Liver (tissue), 9 donors: ENCODE measurements around the gene WNT8A. TPM values are rescaled to one million over a fixed set of nuclear protein-coding genes. Genes with fewer than 3 reads are reported as not detected.

Source experiments
- DNase-seq: peaks from one replicate; pipeline ENCODE4 v3.0.0-alpha.2; 2017; ENCODE audit warnings: low spot score
- H3K27ac ChIP-seq, 2 donors: one replicate each; pipeline ENCODE4 v1.7.0; 2013; ENCODE audit warnings: inconsistent platforms in 2 of 2, low read length in 2 of 2, control low read depth in 1 of 2, low read depth in 1 of 2, mild to moderate bottlenecking in 1 of 2
- H3K27me3 ChIP-seq, 4 donors: one replicate each; pipeline versions ENCODE4 v1.6.1 to v1.7.0; 2013; ENCODE audit warnings: low read length in 3 of 4, inconsistent platforms in 1 of 4, mild to moderate bottlenecking in 1 of 4, moderate library complexity in 1 of 4; ENCODE audit not compliant: control insufficient read depth in 4 of 4, insufficient read depth in 4 of 4
- H3K36me3 ChIP-seq, 4 donors: one replicate each; pipeline versions ENCODE4 v1.6.1 to v1.7.0; 2013; ENCODE audit warnings: low read length in 3 of 4, mild to moderate bottlenecking in 3 of 4, low read depth in 1 of 4, moderate library complexity in 1 of 4; ENCODE audit not compliant: control insufficient read depth in 4 of 4, insufficient read depth in 3 of 4
- H3K4me1 ChIP-seq, 4 donors: one replicate each; pipeline versions ENCODE4 v1.6.1 to v1.7.0; 2013; ENCODE audit warnings: low read length in 3 of 4, mild to moderate bottlenecking in 3 of 4, moderate library complexity in 1 of 4; ENCODE audit not compliant: control insufficient read depth in 4 of 4, insufficient read depth in 4 of 4
- H3K4me3 ChIP-seq, 3 donors: one replicate each; pipeline versions ENCODE4 v1.6.1 to v1.7.0; 2013; ENCODE audit warnings: low read length in 3 of 3, control low read depth in 1 of 3, low read depth in 1 of 3, mild to moderate bottlenecking in 1 of 3
- H3K9ac ChIP-seq, 2 donors: one replicate each; pipeline ENCODE4 v1.7.0; 2013; ENCODE audit warnings: low read length in 2 of 2, mild to moderate bottlenecking in 2 of 2, moderate library complexity in 2 of 2, control low read depth in 1 of 2, low read depth in 1 of 2
- H3K9me3 ChIP-seq, 4 donors: one replicate each; pipeline versions ENCODE4 v1.6.1 to v1.7.0; 2013; ENCODE audit warnings: low read length in 3 of 4; ENCODE audit not compliant: control insufficient read depth in 4 of 4
- ATF3 ChIP-seq: IDR thresholded peaks from 2 replicates; pipeline ENCODE4 v1.6.1; 2016; ENCODE audit warnings: antibody characterized with exemption
- CTCF ChIP-seq: fragments of 150-350 bp; IDR thresholded peaks from 2 replicates; pipeline ENCODE4 v1.5.1; 2017; ENCODE audit warnings: improper control_type of control experiment, low read depth, low read length; ENCODE audit not compliant: missing input control
- EGR1 ChIP-seq, 2 donors: IDR thresholded peaks; 2 replicates each; pipeline ENCODE4 v1.6.1; 2016 to 2018; ENCODE audit warnings: antibody characterized with exemption in 2 of 2, low read depth in 2 of 2
- FOXA1 ChIP-seq: IDR thresholded peaks from 2 replicates; pipeline ENCODE4 v1.6.1; 2016; ENCODE audit warnings: antibody characterized with exemption
- FOXA2 ChIP-seq: IDR thresholded peaks from 2 replicates; pipeline ENCODE4 v1.6.1; 2016; ENCODE audit warnings: antibody characterized with exemption
- GABPA ChIP-seq, 2 donors: IDR thresholded peaks in 1 of 2; conservative IDR thresholded peaks in 1 of 2; 2 replicates each; pipeline ENCODE4 v1.6.1; 2016; ENCODE audit warnings: antibody characterized with exemption in 2 of 2, mild to moderate bottlenecking in 1 of 2, moderate library complexity in 1 of 2
- HNF4A ChIP-seq, 2 donors: conservative IDR thresholded peaks; 2 replicates each; pipeline ENCODE4 v1.6.1; 2016; ENCODE audit warnings: antibody characterized with exemption in 2 of 2, mild to moderate bottlenecking in 2 of 2
- HNF4G ChIP-seq: IDR thresholded peaks from 2 replicates; pipeline ENCODE4 v1.6.1; 2016; ENCODE audit warnings: antibody characterized with exemption
- JUND ChIP-seq, 2 donors: IDR thresholded peaks; 2 replicates each; pipeline ENCODE4 v1.6.1; 2016; ENCODE audit warnings: antibody characterized with exemption in 2 of 2
- NR2F2 ChIP-seq: IDR thresholded peaks from 2 replicates; pipeline ENCODE4 v1.6.1; 2016; ENCODE audit warnings: antibody characterized with exemption
- RAD21 ChIP-seq, 2 donors: IDR thresholded peaks; 2 replicates each; pipeline ENCODE4 v1.6.1; 2016; ENCODE audit warnings: antibody characterized with exemption in 2 of 2, mild to moderate bottlenecking in 2 of 2
- RXRA ChIP-seq, 2 donors: IDR thresholded peaks; 2 replicates each; pipeline ENCODE4 v1.6.1; 2017 to 2018; ENCODE audit warnings: antibody characterized with exemption in 2 of 2, mild to moderate bottlenecking in 1 of 2
- SP1 ChIP-seq: IDR thresholded peaks from 2 replicates; pipeline ENCODE4 v1.6.1; 2018; ENCODE audit warnings: antibody characterized with exemption, mild to moderate bottlenecking
- TAF1 ChIP-seq: conservative IDR thresholded peaks from 2 replicates; pipeline ENCODE4 v1.6.1; 2016; ENCODE audit warnings: antibody characterized with exemption, mild to moderate bottlenecking
- YY1 ChIP-seq: IDR thresholded peaks from 2 replicates; pipeline ENCODE4 v1.6.1; 2016; ENCODE audit warnings: antibody characterized with exemption, mild to moderate bottlenecking
- WGBS: extraction: QIAGEN DNeasy Blood & Tissue Kit; methylation state at CpG from one replicate; pipeline ENCODE4 v1.1.7; 2013; 5-methylcytosine and 5-hydroxymethylcytosine counted together
- polyA plus RNA-seq, 2 donors: library from polyadenylated mRNA; stranded (reverse) in 1 of 2; unstranded in 1 of 2; fragments of 200-250 nt in 1 of 2; fragments of >200 nt in 1 of 2; fragmentation: Nextera tagmentation in 1 of 2; extraction: Ambion mirVana in 1 of 2; gene quantifications; one replicate each; pipeline versions ENCODE4 v1.2.1 to v1.2.3, GENCODE V29; 2013 to 2015
- total RNA-seq, 2 donors: library from RNA; depleted of rRNA; stranded (reverse); fragments of >200 nt; gene quantifications; one replicate each; pipeline ENCODE4 v1.2.3, GENCODE V29; 2014
- TF ChIP-seq, protein P1 (sequence below): IDR thresholded peaks from 2 replicates; pipeline ENCODE4 v1.6.1; 2016; ENCODE audit warnings: antibody characterized with exemption
- TF ChIP-seq, protein P2 (sequence below): IDR thresholded peaks from 2 replicates; pipeline ENCODE4 v1.6.1; 2016; ENCODE audit warnings: antibody characterized with exemption
- TF ChIP-seq, protein P3 (sequence below): IDR thresholded peaks from 2 replicates; pipeline ENCODE4 v1.6.1; 2016; ENCODE audit warnings: antibody characterized with exemption, mild to moderate bottlenecking
- donor health status: healthy.
- donor health status: healthy.
- donor health status: healthy.
- donor health status: healthy.
- donor health status: healthy.

The WNT8A gene, protein sequence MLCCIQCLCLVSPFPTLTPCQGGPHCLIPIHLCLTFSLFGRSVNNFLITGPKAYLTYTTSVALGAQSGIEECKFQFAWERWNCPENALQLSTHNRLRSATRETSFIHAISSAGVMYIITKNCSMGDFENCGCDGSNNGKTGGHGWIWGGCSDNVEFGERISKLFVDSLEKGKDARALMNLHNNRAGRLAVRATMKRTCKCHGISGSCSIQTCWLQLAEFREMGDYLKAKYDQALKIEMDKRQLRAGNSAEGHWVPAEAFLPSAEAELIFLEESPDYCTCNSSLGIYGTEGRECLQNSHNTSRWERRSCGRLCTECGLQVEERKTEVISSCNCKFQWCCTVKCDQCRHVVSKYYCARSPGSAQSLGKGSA
- total RNA-seq: not detected
- not detected for polyA plus RNA-seq

DNA sequence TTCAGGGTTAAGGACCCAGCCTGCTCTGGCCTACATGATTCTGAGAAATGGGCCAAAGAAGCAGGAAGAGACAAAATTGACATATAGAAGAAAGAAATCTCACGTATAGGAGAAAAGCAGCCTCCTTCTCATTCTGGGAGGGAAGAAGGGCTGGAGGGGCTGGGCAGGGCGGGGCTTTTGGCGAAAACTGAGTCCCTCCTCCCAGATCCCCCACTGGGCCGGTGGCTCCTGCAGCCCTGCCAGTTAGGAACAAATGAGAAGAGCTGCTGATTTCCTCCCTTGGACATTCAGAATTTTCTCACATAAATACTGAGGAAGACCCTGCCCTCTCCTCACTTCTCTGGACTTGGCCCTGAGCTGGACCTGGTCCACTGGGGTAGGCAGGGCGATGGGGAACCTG, at the start of gene WNT8A:
Gene WNT8A (plus strand): TSS at position 332 of the 400 bp plus-strand sequence. CDS start 95 bp downstream, outside the sequence.
- no peak within 1 kb of the TSS for H3K4me3 ChIP-seq
- H3K9me3 ChIP-seq: no peaks in the 10 kb centered on the region
- H3K27me3 ChIP-seq: no peaks in the 10 kb centered on the region
- H3K9ac ChIP-seq: no peak within 1 kb of the TSS
- 92% methylated on average over 5 of the region's 5 CpGs for WGBS
- no peak for DNase-seq
- no peaks in the 10 kb centered on the region for H3K4me1 ChIP-seq
- H3K36me3 ChIP-seq: no peaks in the 10 kb centered on the region
- TF ChIP-seq HNF4A (conservative IDR thresholded peaks at IDR 0.05): no peak
- no peak for TF ChIP-seq NR2F2
- no peak for TF ChIP-seq ATF3
- TF ChIP-seq, protein P1, sequence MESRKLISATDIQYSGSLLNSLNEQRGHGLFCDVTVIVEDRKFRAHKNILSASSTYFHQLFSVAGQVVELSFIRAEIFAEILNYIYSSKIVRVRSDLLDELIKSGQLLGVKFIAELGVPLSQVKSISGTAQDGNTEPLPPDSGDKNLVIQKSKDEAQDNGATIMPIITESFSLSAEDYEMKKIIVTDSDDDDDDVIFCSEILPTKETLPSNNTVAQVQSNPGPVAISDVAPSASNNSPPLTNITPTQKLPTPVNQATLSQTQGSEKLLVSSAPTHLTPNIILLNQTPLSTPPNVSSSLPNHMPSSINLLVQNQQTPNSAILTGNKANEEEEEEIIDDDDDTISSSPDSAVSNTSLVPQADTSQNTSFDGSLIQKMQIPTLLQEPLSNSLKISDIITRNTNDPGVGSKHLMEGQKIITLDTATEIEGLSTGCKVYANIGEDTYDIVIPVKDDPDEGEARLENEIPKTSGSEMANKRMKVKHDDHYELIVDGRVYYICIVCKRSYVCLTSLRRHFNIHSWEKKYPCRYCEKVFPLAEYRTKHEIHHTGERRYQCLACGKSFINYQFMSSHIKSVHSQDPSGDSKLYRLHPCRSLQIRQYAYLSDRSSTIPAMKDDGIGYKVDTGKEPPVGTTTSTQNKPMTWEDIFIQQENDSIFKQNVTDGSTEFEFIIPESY: no peak
- no peak for TF ChIP-seq GABPA (IDR thresholded peaks at IDR 0.05 in 1 of 2, conservative IDR thresholded peaks at IDR 0.05 in 1 of 2)
- TF ChIP-seq YY1: no peak
- no peak for TF ChIP-seq EGR1 (IDR thresholded peaks at IDR 0.05; ENCODE audit: low read depth in 2 of 2)
- no peak for TF ChIP-seq RAD21 (IDR thresholded peaks at IDR 0.05)
- TF ChIP-seq FOXA1: no peak
- TF ChIP-seq RXRA (IDR thresholded peaks at IDR 0.05): no peak
- TF ChIP-seq SP1: no peak
- TF ChIP-seq FOXA2: no peak
- no peak for TF ChIP-seq TAF1
- TF ChIP-seq JUND (IDR thresholded peaks at IDR 0.05): no peak
- TF ChIP-seq HNF4G: no peak
- TF ChIP-seq, protein P2, sequence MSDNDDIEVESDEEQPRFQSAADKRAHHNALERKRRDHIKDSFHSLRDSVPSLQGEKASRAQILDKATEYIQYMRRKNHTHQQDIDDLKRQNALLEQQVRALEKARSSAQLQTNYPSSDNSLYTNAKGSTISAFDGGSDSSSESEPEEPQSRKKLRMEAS: no peak
- no peak for TF ChIP-seq CTCF
- TF ChIP-seq, protein P3, sequence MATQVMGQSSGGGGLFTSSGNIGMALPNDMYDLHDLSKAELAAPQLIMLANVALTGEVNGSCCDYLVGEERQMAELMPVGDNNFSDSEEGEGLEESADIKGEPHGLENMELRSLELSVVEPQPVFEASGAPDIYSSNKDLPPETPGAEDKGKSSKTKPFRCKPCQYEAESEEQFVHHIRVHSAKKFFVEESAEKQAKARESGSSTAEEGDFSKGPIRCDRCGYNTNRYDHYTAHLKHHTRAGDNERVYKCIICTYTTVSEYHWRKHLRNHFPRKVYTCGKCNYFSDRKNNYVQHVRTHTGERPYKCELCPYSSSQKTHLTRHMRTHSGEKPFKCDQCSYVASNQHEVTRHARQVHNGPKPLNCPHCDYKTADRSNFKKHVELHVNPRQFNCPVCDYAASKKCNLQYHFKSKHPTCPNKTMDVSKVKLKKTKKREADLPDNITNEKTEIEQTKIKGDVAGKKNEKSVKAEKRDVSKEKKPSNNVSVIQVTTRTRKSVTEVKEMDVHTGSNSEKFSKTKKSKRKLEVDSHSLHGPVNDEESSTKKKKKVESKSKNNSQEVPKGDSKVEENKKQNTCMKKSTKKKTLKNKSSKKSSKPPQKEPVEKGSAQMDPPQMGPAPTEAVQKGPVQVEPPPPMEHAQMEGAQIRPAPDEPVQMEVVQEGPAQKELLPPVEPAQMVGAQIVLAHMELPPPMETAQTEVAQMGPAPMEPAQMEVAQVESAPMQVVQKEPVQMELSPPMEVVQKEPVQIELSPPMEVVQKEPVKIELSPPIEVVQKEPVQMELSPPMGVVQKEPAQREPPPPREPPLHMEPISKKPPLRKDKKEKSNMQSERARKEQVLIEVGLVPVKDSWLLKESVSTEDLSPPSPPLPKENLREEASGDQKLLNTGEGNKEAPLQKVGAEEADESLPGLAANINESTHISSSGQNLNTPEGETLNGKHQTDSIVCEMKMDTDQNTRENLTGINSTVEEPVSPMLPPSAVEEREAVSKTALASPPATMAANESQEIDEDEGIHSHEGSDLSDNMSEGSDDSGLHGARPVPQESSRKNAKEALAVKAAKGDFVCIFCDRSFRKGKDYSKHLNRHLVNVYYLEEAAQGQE: no peak
- H3K27ac ChIP-seq: no peak within 1 kb of the TSS
